Measurements from ENCODE around the gene WDR45B. TPM values are rescaled to one million over a fixed set of nuclear protein-coding genes. Genes with fewer than 3 reads are reported as not detected.

The WDR45B gene
- 102 and 107 TPM in 2 replicates for total RNA-seq (2014; rRNA removed; shearing (Covaris generic))
- 88.8 and 117 TPM in 2 replicates for polyA plus RNA-seq (2014; cell fraction: nucleus; rRNA removed)

DNA sequence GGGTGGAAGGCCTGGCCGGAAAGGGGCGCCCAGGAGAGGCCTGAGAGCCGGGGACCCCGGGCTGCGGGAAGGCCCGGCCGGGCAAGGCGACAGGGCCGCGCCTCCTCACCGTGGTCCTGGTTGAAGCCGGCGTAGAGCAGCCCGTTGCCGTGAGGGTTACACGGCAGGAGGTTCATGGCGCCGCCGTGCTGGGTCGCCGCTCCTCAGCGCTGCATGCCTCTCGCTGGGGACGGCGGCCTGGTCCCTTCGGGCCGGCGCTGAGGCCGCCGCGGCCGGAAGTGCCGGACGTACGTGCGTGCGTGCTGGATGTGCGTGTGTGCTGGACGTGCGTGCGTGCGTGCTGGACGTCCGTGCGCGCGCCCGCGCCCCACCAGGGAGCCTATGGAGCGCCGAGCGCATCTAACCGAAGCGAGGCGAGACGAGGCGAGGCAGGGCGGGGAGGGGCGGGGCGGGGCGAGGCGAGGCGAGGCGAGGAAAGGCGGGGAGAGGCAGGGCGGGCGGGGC is at the start of gene WDR45B:
Gene WDR45B, minus strand, starts transcription at position 280 of the 504 bp plus-strand sequence. Its CDS starts 104 bp downstream, at position 176.
- DNase-seq (ENCODE audit: extremely low read depth, low read depth) = peak; percentile 97

DNA sequence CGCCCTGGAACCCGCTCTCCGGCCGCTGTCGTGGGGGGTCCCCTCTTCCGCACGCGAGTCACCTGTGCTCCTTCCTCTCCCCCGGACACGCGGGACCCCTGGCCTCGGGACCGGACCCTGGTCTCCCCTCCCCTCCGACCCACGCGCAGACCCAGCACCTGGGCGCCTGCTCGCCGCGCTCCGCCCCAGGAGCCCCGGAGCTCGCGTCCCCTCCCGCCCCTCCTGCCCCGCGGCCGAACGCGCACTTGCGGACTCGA is 49.5 kb upstream of the WDR45B start:
- no peak for DNase-seq (ENCODE audit: extremely low read depth, low read depth)

DNA sequence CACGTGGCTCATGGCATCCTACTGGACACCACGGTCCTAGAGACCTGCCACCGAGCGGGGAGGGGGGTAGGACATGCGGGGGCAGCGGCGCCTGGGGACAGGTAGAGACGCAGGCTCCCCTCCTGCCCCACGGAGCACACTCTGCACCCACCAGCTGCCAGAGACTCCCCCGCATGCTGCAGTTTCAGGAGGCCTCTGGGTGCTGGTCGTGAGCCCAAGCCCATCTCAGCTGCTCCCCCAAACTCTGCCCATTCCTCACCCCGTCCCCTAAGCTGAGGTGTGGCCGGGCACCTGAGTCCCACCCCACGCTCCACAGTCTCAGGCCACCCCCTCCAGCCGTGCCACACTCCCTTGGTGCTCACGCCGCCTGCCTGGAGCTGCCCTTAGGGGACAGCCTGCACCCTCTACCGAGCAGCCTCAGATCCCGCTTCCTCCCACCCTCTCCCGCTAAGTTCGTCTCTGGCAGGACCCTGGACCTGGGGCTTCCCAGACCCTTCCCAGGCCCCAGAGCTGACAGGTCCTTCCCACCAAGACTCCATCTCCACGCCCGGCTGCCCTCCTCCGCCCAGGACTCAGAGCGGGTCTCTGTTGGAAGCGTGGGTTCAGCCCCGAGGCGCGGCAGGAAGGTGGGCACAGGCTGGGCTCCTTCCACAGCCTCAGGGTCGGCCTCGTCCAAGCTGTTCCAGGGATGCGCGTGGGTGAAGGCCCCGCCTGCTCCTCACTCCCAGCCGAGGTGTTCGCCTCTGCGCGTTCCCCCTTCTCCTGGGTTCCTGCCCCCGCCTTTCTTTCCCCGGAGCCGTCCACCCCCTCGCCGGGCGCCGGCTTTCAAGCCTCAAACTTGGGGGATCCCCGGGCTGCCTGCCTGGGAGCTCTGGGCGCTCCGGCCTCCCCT is 48.9 kb upstream of the WDR45B start:
- no peak for DNase-seq (ENCODE audit: extremely low read depth, low read depth)

DNA sequence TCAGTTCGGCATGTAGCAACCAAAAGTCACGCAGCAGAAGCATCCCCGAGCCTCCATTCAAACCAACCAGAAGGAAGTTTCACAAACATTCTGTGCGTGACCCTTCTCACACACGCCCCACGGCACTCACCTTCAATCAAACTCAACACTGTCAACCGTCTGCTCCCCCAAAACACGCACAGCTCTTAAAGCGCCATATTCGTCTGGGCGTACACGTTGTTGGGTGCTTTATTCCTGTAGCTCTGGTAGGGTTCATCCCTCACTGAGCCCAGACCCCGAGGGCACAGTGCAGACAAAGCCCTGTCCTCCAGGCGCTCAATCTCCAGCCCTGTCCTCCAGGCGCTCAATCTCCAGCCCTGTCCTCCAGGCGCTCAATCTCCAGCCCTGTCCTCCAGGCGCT is 48.0 kb upstream of the WDR45B start:
- DNase-seq (ENCODE audit: extremely low read depth, low read depth) = no peak

DNA sequence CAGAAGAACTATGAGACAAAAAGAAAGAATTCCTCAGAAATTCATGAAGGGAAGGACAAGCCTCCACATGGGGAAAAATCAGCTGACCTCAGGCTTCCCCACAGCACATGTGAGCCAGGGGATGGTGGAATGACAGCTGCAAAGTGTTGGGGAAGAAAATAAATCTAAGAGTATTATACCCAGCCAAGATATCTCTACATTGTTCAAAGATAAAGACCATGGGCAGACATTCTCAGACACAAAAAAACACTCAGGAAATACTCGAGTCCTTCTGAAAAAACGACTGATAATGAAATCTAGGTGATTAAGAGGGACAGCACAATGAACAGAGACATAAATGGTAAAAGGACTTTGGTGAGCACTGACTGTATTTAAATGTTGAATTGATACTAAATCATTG is 46.4 kb upstream of the WDR45B start:
- no peak for DNase-seq (ENCODE audit: extremely low read depth, low read depth)

DNA sequence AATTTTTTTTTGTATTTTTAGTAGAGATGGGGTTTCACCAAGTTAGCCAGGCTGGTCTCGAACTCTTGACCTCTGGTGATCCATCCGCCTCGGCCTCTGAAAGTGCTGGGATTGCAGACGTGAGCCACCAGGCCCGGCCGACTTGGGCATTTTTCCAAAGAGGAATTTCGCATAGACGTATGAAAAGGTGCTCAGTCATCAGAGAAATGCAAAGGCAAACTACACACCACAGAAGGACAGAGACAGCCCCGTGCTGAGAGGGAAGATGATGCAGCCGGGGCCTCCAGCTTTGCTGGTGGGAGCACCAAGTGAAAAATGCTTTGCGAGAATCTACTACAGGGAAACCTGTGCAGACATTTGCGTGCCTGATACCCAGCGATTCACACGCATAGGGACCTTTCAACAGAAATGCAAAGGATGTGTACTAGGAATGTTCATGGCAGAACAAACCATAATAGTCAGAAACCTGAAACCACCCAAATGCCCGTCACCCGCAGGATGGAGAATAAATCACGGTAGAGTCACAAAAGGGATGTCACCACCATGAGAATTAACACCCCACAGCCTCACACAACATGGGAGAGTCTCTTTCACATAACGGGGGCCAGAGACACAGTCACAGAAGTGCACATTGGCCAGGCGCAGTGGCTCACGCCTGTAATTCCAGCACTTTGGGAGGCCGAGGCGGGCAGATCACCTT is 45.1 kb upstream of the WDR45B start:
- DNase-seq (ENCODE audit: extremely low read depth, low read depth) = peak; percentile 92

DNA sequence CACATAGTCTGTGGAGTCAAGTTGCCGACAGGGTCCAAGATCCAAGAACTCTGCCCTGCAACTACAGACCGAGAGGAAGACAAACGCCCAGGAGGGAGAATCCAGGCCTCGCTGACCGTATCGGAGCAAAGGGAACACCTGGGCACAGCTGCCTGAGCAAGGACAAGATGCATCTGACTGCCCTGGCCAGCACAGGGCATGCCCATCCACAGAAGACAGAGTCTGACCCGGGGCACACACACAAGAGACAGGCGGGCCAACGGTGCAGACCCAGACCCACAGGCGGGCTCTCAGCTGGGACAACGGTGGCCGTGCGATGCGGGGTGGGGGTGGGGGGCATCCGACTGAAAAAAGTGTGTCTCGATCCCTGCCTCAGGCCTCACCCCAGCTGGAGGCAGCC is 44.0 kb upstream of the WDR45B start:
- no peak for DNase-seq (ENCODE audit: extremely low read depth, low read depth)

DNA sequence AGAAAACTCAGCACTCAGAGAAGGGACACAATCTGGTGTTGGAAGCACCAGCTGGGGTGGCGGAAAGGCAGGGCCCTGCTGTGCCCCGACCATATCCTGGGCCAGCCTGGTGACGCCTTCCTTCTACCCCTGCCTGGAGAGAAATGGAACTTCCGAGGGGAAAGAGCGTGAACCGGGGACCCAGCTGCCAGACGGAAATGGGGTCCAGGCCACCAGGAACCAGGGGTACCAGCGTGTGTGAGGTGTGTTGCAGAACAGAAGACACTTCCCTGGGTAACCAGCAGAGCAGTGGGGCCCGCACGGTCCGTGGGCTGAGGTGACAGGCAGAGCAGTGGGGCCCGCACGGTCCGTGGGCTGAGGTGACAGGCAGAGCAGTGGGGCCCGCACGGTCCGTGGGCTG is 43.5 kb upstream of the WDR45B start:
- no peak for DNase-seq (ENCODE audit: extremely low read depth, low read depth)

DNA sequence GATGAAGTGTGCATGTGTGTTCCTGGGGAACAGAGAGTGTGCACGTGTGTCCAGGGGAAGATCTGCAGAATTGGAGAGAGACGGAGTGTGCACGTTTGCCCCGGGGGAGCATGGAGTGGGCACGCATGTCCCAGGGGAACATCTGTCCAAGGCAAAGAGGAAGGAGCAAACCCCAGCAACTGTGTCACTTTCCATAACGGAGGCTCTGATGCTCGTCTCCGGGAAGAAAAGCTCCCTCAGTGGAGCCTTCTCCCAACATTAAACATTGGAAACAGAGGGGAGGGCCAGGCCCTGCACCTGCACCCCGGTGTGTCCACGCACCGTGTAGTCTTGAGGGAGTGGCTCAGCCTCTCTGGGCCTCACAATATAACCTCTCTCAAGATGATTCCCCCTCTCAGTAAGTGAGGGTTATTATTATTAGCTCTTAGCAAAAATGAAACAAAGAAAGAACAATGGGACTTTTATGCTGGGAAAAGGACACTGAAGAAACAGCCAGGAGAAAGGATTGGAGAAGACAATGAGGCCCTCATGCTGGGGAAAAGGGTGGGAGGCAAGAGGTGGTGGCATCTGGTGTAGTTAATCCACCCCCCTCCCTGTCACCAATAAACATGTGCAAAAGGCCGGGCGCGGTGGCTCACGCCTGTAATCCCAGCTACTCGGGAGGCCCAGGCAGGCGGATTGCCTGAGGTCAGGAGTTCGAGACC is 42.7 kb upstream of the WDR45B start:
- DNase-seq (ENCODE audit: extremely low read depth, low read depth) = no peak

DNA sequence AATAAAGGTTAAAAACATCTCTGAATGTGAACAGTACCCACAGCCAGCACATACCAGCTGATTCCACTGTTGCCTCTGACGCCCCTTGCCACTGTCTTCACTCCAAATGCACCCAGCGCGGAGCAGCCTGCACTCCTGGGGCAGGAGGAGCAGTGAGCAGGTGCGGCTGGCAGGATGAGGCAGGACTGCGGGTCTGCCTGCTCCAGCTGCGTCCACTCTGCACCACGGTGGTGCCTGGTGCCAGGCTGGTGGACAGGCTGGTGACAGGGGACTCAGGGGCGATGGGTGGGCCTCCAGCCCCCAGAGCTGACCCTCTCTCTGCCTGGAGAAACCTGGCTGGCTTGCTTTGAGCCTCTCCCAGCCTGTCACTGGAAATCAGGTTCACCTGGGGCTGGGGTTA is 40.8 kb upstream of the WDR45B start:
- no peak for DNase-seq (ENCODE audit: extremely low read depth, low read depth)

DNA sequence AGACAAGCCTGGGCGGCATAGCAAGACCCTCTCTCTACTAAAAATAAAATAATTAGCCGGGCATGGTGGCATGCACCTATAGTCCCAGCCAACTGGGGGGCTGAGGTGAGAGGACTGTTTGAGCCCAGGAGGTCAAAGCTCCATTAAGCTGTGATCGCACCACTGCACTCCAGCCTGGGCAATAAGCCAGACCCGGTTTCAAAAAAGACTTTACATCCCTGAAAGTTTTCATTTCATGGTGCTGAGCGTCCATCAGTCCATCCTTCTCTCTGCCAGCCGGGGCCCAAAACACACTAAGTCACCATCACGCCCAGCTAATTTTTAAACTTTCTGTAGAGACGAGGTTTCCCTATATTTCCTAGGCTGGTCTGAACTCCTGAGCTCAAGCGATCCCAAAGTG is 39.6 kb upstream of the WDR45B start:
- DNase-seq (ENCODE audit: extremely low read depth, low read depth) = no peak

DNA sequence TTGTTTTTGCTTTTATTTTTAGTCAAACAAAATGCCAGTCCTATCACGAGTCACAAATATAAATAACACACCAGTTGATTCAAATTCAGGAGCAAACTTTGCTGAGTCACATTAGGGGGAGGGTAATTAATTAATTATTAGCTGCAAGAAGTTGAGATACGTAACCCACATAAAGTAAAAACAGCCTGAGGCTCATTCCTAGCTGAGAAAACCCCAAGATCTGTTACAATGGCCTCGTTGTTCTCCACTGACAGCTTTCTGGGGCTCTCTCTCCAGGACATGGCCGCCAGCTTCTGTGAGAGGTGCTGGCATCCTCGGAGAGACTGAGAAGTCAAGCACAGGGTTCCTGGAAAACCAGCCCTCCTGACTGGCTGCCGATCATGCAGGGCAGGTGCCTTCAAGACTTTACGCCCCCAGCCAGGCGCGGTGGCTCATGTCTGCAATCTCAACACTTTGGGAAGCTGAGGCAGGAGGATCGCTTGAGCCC is 39.2 kb upstream of the WDR45B start:
- no peak for DNase-seq (ENCODE audit: extremely low read depth, low read depth)

DNA sequence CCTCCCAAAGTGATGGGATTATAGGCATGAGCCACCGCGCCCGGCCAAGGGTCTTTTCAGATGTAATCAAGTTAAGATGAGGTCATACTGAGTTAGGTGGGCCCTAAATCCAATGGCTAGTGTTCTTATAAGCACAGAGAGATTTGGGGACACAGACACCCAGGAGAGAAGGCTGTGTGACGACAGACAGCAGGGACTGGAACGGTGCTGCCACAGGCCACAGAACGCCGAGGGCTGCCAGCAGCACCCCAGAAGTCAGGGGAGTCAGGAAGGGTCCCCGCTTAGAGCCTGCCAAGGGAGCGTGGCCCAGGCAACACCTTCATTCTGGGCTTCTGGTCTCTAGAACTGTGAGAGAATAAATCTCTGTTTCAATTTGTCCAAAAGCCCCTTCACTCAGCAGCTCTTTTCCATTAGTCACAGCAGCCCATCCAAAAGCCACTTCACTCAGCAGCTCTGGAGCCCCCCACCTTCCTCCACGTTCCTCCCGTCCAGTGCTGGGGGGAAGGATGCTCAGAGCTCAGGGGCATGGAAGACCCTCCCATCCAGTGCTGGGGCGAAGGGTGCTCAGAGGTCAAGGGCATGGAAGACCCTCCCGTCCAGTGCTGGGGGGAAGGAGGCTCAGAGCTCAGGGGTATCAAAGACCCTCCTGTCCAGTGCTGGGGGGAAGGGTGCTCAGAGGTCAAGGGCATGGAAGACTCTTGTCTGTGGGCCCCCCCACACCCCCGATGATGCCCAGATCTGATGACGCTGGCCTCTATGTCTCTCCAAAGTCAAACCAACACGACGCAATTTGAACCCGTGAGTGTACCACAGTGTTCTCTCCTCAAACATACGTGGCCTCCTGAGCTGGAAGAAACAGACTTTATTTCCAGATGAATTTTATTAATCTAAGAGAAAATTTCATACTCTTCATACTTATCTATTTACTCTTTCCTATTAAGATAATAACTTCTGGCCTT is 38.4 kb upstream of the WDR45B start:
- DNase-seq (ENCODE audit: extremely low read depth, low read depth) = no peak

DNA sequence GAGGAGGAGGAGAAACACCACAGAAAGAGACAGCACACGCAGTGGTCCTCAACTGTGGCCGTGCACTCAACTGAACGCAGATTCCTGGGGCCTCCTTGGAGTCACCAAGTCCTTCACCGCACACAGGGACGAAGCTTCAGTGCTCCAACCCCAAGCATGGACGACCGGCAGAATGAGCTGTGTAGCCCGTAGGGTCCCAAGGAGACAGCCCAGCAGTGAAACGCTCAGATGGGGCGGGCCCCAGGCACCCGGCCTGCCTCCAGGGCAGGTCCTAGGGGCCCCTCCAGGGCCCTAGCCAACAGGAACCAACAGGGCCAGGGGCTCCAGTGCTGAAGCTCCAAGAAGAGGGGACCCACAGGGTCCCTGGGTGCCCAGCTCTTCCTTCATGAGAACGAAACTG is 37.0 kb upstream of the WDR45B start:
- no peak for DNase-seq (ENCODE audit: extremely low read depth, low read depth)

DNA sequence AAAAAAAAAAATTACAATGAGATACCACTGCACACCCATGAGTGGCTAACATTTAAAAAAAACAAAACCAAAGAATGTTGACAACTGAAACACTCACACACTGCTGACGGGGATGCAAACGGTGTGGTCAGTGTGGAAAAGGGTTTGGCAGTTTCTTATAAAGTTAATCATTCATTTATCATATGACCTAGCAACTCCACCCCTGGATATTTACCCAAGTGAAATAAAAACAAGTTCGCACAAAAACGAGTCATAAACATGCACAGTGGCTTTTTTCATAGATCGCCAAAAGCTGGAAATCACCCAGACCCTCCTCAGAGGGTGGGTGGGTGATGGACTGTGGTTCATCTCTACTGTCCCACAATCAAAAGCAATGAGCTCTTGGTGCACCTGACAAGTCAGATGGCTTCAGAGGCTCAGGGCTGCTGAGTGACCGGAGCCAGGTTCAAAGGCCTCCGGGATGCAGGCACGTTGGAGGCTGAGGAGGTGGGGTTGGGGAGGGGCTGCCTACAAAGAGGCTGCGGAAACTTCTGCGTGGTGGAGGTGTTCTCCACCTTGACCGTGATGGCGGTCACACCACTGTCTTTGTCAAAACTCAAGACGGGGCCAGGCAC is 36.1 kb upstream of the WDR45B start:
- DNase-seq (ENCODE audit: extremely low read depth, low read depth) = peak; percentile 29

DNA sequence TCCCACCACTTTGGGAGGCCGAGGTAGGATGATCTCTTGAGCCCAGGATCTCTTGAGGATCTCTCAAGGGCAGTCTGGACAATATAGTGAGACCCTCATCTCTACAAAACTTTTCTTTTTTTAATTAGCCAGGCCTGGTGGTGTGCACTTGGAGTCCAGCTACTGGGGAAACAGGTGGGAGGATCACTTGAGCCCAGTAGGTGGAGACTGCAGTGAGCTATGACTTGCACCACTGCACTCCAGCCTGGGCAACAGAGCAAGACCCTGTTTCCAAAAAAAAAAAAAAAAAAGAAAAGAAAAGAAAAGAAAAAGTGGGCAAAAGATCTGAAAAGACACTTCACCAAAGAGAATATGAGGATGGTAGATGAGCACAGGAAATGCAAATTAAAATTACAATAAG is 35.3 kb upstream of the WDR45B start:
- DNase-seq (ENCODE audit: extremely low read depth, low read depth) = no peak

DNA sequence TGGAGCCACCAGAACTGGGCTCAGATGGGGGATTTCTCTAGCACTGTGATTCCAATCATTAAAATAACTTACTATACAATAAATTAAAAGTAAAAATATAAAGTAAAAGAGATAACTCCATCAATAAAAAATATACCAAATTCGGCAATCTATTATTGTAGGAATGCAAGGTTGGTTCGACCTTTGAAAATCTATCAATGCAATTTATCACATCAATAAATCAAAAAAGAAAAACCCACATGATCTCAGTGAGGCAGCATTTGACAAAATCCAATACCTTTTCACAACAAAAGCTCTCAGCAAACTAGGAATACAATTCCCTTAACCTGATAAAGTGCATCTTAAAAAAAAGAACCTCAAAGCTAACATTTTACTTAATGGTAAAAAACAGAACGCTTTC is 33.3 kb upstream of the WDR45B start:
- no peak for DNase-seq (ENCODE audit: extremely low read depth, low read depth)

DNA sequence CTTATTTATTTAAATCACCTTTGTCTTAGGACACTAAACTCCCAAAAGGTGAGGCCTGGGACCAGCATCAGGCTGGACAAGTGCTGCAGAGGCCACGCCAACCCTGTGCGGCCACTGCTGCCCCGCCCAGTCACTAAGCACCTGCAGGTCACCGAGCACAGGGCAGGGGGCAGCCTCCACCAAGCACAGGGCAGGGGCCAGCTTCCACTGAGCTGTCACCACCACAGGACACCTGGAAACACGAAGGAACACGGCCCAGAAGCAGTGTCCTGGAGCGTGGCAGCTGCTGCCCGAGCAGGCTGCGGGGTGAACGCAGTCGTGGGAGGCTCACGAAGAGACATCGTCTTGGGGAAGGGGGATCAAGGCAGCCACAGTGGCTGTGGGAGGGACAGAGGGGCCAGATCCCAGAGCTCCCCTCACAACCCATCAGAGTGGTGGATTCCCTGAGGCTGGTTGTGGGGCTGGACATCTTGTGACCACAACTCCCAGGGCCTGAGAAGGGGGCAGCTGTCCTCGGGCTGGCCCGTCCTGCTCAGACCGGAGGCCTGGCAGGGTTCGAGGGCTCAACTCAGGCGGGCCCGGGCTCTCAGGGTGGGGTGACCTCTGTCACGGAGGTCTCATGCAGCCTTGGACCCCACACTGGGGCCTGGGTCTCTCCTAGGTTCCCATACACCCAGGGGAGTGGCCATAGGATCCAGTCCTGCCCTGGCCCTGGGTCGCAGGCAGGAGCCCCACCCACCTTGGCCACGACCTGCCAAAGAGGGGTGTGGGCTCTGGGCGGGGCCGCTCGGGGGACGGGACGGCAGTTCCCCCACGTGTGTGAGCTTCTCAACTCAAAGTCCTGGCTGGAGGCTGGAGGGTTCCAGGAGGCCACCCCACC is 31.6 kb upstream of the WDR45B start:
- no peak for DNase-seq (ENCODE audit: extremely low read depth, low read depth)

Data from NCI-H460 (cell line).